Measurements from ENCODE around the gene MAP3K9.

MAP3K9 gene

GRCh38 chr14:70698288-70698687 lies 111.0 kb downstream of the MAP3K9 start:
- DNase-seq (ENCODE audit: low spot score): no peak

- DNase-seq (ENCODE audit: low spot score): no peak
Measured at GRCh38 chr14:70697701-70698100, 111.6 kb downstream of the MAP3K9 start.

GRCh38 chr14:70696026-70696425 lies 113.3 kb downstream of the MAP3K9 start:
- no peak for DNase-seq (ENCODE audit: low spot score)

DNA sequence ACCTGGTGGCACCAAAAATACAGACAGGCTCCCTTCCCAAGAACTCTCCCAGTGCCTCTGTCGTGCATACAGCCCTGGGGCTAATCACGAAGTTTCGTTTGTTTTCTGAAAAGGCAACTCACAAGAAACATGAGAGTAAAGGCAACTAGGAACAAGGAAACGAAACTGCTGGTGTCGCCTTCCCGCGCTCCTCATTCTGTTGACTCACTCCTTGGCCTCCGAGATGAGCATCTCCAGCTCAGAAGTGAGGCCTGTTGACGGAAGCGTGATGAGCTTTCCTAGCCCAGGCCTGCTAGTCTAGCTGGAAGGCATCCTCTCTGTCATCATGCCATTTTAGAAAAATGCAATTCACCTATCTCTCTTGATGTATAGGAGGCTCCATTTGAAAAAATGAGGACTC lies 117.1 kb downstream of the MAP3K9 start:
- DNase-seq (ENCODE audit: low spot score): no peak

- DNase-seq (ENCODE audit: low spot score): no peak
Measured at GRCh38 chr14:70685474-70686197, 123.7 kb downstream of the MAP3K9 start.

- DNase-seq (ENCODE audit: low spot score): no peak
Measured at GRCh38 chr14:70683983-70684382, 125.3 kb downstream of the MAP3K9 start.

- no peak for DNase-seq (ENCODE audit: low spot score)
Measured at GRCh38 chr14:70680748-70681147, 128.6 kb downstream of the MAP3K9 start.

DNA sequence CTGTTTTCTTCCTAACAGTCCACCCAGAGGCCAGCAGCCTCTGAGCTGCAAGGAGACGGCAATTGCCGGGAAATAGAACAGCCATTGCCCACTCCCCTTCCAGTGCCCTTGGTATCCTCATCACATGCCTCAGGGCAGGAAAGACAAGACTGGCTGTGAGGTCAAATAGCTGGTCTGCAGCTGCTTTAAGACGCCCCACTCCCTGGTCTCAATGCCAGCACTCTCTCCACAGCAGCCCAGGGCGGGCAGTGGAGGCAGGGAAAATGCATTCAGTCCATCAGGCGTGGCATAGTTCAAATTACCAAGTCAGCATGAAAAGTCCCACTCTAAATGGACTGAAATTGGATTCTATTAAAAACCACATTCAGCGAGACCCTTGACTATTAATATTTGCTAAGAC lies 132.0 kb downstream of the MAP3K9 start:
- no peak for DNase-seq (ENCODE audit: low spot score)
